ENCODE results near the gene AUTS2. TPM values are rescaled to one million over a fixed set of nuclear protein-coding genes. Genes with fewer than 3 reads are reported as not detected.

The AUTS2 gene
- total RNA-seq, 1 donor from 2014 or later, result 53.0 TPM

DNA sequence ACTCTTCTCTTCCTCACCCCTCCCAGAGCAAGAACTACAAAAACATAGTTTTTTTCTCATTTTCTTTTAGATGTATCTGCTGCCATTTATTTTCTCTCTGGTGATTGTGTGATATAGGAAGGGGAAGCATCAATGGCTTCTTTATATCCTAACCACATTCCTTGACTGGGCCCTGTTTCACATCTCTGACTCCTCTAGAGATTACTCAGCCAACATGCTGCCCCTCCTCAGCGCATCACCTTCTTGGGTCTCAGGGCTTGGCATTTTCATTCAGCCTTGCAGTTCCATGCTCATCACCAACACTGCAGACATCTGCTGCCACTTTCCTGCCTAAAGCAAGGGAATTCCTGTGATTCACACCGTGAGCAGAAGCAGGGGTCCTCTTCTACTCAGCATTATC lies 705.5 kb downstream of the AUTS2 start:
- TF ChIP-seq, protein P1, sequence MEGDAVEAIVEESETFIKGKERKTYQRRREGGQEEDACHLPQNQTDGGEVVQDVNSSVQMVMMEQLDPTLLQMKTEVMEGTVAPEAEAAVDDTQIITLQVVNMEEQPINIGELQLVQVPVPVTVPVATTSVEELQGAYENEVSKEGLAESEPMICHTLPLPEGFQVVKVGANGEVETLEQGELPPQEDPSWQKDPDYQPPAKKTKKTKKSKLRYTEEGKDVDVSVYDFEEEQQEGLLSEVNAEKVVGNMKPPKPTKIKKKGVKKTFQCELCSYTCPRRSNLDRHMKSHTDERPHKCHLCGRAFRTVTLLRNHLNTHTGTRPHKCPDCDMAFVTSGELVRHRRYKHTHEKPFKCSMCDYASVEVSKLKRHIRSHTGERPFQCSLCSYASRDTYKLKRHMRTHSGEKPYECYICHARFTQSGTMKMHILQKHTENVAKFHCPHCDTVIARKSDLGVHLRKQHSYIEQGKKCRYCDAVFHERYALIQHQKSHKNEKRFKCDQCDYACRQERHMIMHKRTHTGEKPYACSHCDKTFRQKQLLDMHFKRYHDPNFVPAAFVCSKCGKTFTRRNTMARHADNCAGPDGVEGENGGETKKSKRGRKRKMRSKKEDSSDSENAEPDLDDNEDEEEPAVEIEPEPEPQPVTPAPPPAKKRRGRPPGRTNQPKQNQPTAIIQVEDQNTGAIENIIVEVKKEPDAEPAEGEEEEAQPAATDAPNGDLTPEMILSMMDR (IDR thresholded peaks at IDR 0.05), result no peak
- TF ChIP-seq POLR2A (IDR thresholded peaks at IDR 0.05), result no peak
- TF ChIP-seq POLR2AphosphoS5 (IDR thresholded peaks at IDR 0.05; ENCODE audit: insufficient read depth in 1 of 2, low read depth in 1 of 2), result no peak

GRCh38 chr7:70306173-70306572 lies 707.9 kb downstream of the AUTS2 start:
- intact Hi-C loops (cut with DNase I), result no loop called here
- no peak for TF ChIP-seq POLR2AphosphoS5 (IDR thresholded peaks at IDR 0.05; ENCODE audit: insufficient read depth in 1 of 2, low read depth in 1 of 2)
- TF ChIP-seq, protein P1 (IDR thresholded peaks at IDR 0.05), result no peak
- TF ChIP-seq POLR2A (IDR thresholded peaks at IDR 0.05), result no peak
- Histone ChIP-seq H3K9me3 (no peaks in the 10 kb centered on the region), H3K27me3 (no peaks in the 10 kb centered on the region), H3K4me1 (no peaks in the 10 kb centered on the region), H3K36me3 (no peaks in the 10 kb centered on the region), H3K4me3 (no peak overlapping the region), H3K27ac (no peak overlapping the region)
- DNase-seq (ENCODE audit: extremely low spot score in 2 of 2), result no peak

More for the DNA sequence above, 705.5 kb downstream of the AUTS2 start:
- H3K4me3 ChIP-seq, result no peak overlapping the region
- no peaks in the 10 kb centered on the region for H3K27me3 ChIP-seq
- H3K36me3 ChIP-seq, result no peaks in the 10 kb centered on the region
- no peak overlapping the region for H3K27ac ChIP-seq
- intact Hi-C loops (cut with DNase I), result no loop called here
- no peaks in the 10 kb centered on the region for H3K4me1 ChIP-seq
- no peaks in the 10 kb centered on the region for H3K9me3 ChIP-seq
- DNase-seq (ENCODE audit: extremely low spot score in 2 of 2), result no peak

GRCh38 chr7:70307544-70308106 lies 709.4 kb downstream of the AUTS2 start:
- TF ChIP-seq, protein P1 (IDR thresholded peaks at IDR 0.05), result no peak
- TF ChIP-seq POLR2AphosphoS5 (IDR thresholded peaks at IDR 0.05; ENCODE audit: insufficient read depth in 1 of 2, low read depth in 1 of 2) (no peak), POLR2A (IDR thresholded peaks at IDR 0.05) (no peak)
- H3K27ac ChIP-seq, result no peak overlapping the region

GRCh38 chr7:70312336-70312735 lies 714.1 kb downstream of the AUTS2 start:
- Histone ChIP-seq H3K4me3 (no peak overlapping the region), H3K9me3 (no peaks in the 10 kb centered on the region), H3K36me3 (no peaks in the 10 kb centered on the region), H3K27me3 (no peaks in the 10 kb centered on the region), H3K4me1 (peaks cover 6% of the 10 kb centered on the region), H3K27ac (no peak overlapping the region)
- intact Hi-C loops (cut with DNase I), result no loop called here
- TF ChIP-seq POLR2A (IDR thresholded peaks at IDR 0.05) (no peak), POLR2AphosphoS5 (IDR thresholded peaks at IDR 0.05; ENCODE audit: insufficient read depth in 1 of 2, low read depth in 1 of 2) (no peak)
- TF ChIP-seq, protein P1 (IDR thresholded peaks at IDR 0.05), result no peak
- DNase-seq (ENCODE audit: extremely low spot score in 2 of 2), result no peak

More at GRCh38 chr7:70307544-70308106, 709.4 kb downstream of the AUTS2 start:
- DNase-seq (ENCODE audit: extremely low spot score in 2 of 2), result no peak
- intact Hi-C loops (cut with DNase I), result no loop called here
- Histone ChIP-seq H3K9me3 (no peaks in the 10 kb centered on the region), H3K4me3 (no peak overlapping the region), H3K27me3 (no peaks in the 10 kb centered on the region), H3K36me3 (no peaks in the 10 kb centered on the region), H3K4me1 (no peaks in the 10 kb centered on the region)

- DNase-seq (ENCODE audit: extremely low spot score in 2 of 2), result no peak
- peaks cover 12% of the 10 kb centered on the region for H3K4me1 ChIP-seq
- no peak overlapping the region for H3K27ac ChIP-seq
- TF ChIP-seq POLR2AphosphoS5 (IDR thresholded peaks at IDR 0.05; ENCODE audit: insufficient read depth in 1 of 2, low read depth in 1 of 2) (no peak), POLR2A (IDR thresholded peaks at IDR 0.05) (no peak)
- TF ChIP-seq, protein P1 (IDR thresholded peaks at IDR 0.05), result no peak
- H3K27me3 ChIP-seq, result no peaks in the 10 kb centered on the region
- no peak overlapping the region for H3K4me3 ChIP-seq
- H3K9me3 ChIP-seq, result no peaks in the 10 kb centered on the region
- no peaks in the 10 kb centered on the region for H3K36me3 ChIP-seq
- intact Hi-C loops (cut with DNase I), result no loop called here
These were observed 715.0 kb downstream of the AUTS2 start for GRCh38 chr7:70313271-70313670.

Data from vagina (tissue), 2 donors.